Measurements from ENCODE around the gene AAMDC.
"Not testable (repeated sequence)": the region's sequence is repeated elsewhere in the genome, so short reads cannot be mapped to it uniquely, and the experiment has no call there.

- not testable (repeated sequence) for TF ChIP-seq SMC3 (conservative IDR thresholded peaks at IDR 0.05; ENCODE audit: poor library complexity); RAD21 (conservative IDR thresholded peaks at IDR 0.05); EZH2 (IDR thresholded peaks at IDR 0.05; ENCODE audit: borderline replicate concordance, insufficient read depth, low read length, poor library complexity, severe bottlenecking)
Observed at GRCh38 chr11:77889045-77889444, 68.1 kb downstream of the AAMDC start.

Data from neural cell (in vitro differentiated cells).